HL-60 (cell line): ENCODE data around the gene HLCS.

Source experiments
- DNase-seq, 2 experiments: peaks; one replicate each; pipeline ENCODE4 v3.0.0-alpha.2; 2010 to 2020; ENCODE audit warnings: low read depth in 1 of 2, low spot score in 1 of 2
- H3K27ac ChIP-seq: fragments of 250-450 bp; sonication (Bioruptor Pico); replicated peaks from 2 replicates; pipeline ENCODE4 v1.5.1; 2020; ENCODE audit warnings: mild to moderate bottlenecking, moderate library complexity
- H3K27me3 ChIP-seq: fragments of 250-450 bp; sonication (Bioruptor Pico); 2 replicates; pipeline ENCODE4 v1.5.1; 2021; ENCODE audit warnings: mild to moderate bottlenecking, moderate library complexity; ENCODE audit not compliant: insufficient read depth, poor library complexity, severe bottlenecking
- H3K4me3 ChIP-seq: replicated peaks from 2 replicates; pipeline ENCODE4 v1.5.1; 2011; ENCODE audit warnings: mild to moderate bottlenecking, control low read depth, low read length; ENCODE audit not compliant: insufficient read depth
- GABPA ChIP-seq: IDR thresholded peaks from 2 replicates; pipeline ENCODE4 v1.6.1; 2012; ENCODE audit warnings: low read depth
- POLR2AphosphoS5 ChIP-seq: IDR thresholded peaks from 2 replicates; pipeline ENCODE4 v1.6.1; 2012; ENCODE audit warnings: low read depth
- SPI1 ChIP-seq: IDR thresholded peaks from 2 replicates; pipeline ENCODE4 v1.6.1; 2012; ENCODE audit warnings: low read depth, mild to moderate bottlenecking, borderline replicate concordance
- TF ChIP-seq, protein P1 (sequence below): IDR thresholded peaks from one replicate; pipeline ENCODE4 v1.5.1; 2011; ENCODE audit warnings: low read length, control low read depth, inconsistent platforms; ENCODE audit not compliant: insufficient read depth
- TF ChIP-seq, protein P2 (sequence below): IDR thresholded peaks from 2 replicates; pipeline ENCODE4 v1.6.1; 2012; ENCODE audit warnings: low read depth; ENCODE audit not compliant: insufficient replicate concordance

Gene HLCS

DNA sequence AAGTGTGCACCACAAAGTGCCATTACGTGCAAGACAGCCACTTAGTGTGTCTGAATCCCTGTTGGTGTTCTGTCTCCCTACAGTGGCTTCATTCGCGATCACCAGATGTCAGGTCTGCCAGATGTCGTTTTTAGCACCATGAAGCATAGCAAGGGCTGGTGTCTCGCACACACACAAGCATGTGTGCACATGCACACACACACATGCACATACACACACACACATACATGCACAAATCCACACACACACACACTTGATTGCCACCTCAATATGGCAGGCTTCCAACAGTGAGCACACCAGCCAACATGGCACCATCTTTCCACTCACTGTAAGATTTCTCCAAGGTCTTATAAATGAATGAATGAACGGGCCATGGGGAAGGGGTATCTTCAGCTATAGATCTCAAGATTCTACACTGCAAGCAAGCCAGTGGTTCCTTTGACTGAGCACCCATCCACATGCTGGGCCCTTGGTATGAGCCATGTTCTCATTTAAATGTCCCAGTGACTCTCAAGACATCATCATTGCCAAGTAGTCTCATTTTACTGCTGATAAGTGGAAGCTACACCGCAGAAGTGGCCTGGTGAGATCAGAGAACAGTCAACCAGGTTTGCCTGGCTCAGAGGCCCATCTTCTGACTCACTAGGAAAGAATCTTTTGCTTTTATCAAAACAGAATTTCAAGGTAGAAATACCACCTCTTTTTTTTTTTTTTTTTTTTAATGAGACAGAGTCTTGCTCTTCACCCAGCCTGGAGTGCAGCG is 182.7 kb downstream of the HLCS start:
- DNase-seq = no peak
- no peak overlapping the region for H3K27ac ChIP-seq
- TF ChIP-seq SPI1 (no peak), GABPA (no peak), POLR2AphosphoS5 (no peak)
- TF ChIP-seq, protein P1, sequence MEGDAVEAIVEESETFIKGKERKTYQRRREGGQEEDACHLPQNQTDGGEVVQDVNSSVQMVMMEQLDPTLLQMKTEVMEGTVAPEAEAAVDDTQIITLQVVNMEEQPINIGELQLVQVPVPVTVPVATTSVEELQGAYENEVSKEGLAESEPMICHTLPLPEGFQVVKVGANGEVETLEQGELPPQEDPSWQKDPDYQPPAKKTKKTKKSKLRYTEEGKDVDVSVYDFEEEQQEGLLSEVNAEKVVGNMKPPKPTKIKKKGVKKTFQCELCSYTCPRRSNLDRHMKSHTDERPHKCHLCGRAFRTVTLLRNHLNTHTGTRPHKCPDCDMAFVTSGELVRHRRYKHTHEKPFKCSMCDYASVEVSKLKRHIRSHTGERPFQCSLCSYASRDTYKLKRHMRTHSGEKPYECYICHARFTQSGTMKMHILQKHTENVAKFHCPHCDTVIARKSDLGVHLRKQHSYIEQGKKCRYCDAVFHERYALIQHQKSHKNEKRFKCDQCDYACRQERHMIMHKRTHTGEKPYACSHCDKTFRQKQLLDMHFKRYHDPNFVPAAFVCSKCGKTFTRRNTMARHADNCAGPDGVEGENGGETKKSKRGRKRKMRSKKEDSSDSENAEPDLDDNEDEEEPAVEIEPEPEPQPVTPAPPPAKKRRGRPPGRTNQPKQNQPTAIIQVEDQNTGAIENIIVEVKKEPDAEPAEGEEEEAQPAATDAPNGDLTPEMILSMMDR = no peak
- TF ChIP-seq, protein P2, sequence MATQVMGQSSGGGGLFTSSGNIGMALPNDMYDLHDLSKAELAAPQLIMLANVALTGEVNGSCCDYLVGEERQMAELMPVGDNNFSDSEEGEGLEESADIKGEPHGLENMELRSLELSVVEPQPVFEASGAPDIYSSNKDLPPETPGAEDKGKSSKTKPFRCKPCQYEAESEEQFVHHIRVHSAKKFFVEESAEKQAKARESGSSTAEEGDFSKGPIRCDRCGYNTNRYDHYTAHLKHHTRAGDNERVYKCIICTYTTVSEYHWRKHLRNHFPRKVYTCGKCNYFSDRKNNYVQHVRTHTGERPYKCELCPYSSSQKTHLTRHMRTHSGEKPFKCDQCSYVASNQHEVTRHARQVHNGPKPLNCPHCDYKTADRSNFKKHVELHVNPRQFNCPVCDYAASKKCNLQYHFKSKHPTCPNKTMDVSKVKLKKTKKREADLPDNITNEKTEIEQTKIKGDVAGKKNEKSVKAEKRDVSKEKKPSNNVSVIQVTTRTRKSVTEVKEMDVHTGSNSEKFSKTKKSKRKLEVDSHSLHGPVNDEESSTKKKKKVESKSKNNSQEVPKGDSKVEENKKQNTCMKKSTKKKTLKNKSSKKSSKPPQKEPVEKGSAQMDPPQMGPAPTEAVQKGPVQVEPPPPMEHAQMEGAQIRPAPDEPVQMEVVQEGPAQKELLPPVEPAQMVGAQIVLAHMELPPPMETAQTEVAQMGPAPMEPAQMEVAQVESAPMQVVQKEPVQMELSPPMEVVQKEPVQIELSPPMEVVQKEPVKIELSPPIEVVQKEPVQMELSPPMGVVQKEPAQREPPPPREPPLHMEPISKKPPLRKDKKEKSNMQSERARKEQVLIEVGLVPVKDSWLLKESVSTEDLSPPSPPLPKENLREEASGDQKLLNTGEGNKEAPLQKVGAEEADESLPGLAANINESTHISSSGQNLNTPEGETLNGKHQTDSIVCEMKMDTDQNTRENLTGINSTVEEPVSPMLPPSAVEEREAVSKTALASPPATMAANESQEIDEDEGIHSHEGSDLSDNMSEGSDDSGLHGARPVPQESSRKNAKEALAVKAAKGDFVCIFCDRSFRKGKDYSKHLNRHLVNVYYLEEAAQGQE = no peak
- no peak overlapping the region for H3K4me3 ChIP-seq
- H3K27me3 ChIP-seq = no peaks in the 10 kb centered on the region

DNA sequence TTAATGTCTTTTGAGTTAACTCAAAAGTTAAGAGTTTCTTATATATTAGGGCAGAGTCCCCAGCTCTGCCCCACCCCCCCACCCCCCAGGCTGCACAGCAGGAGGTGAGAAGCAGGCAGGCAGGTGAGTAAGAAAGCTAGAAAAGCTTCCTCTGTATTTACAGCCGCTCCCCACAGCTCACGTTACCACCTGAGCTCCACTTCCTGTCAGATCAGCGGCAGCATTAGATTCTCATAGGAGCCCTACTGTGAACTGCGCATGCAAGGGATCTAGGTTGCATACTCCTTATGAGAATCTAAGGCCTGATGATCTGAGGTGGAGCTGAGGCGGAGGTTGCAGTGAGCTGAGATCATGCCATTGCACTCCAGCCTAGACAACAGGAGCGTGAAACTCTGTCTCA is 185.6 kb downstream of the HLCS start:
- TF ChIP-seq GABPA (no peak), POLR2AphosphoS5 (no peak), SPI1 (no peak)
- TF ChIP-seq, protein P2 = no peak
- TF ChIP-seq, protein P1 = no peak
- DNase-seq = no peak
- no peaks in the 10 kb centered on the region for H3K27me3 ChIP-seq
- no peak overlapping the region for H3K27ac ChIP-seq
- H3K4me3 ChIP-seq = no peak overlapping the region

DNA sequence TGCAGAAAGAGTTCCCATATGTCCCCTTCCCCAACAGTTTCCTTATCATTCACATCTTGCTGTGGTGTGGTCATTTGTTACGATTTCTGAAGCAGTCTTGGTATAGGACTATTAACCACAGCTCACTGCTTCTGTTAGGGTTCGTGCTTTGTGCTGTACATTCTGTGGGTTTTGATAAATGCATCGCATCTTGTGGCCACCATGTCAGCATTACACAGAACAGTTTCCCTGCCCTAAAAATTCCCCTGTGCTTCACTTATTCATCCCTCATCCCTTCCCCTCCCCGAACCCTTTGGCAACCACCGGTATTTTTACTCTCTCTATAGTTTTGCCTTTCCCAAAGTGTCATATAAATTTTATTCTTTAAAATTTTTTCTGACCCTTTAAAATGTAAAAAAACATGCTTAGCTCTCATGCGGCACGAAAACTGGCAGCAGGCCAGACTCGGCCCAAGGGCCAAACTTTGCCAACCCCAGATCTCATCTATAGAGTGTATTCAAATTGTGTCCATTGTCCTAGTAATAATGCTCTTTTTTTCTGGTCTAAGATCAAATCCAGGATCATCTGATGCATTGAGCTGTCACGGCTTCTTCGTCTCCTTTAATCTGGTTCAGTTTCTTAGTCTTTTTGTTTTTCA is 189.4 kb downstream of the HLCS start:
- H3K27ac ChIP-seq = no peak overlapping the region
- H3K4me3 ChIP-seq = no peak overlapping the region
- TF ChIP-seq POLR2AphosphoS5 = no peak
- TF ChIP-seq GABPA = no peak
- TF ChIP-seq, protein P2 = no peak
- TF ChIP-seq, protein P1 = no peak
- TF ChIP-seq SPI1 = no peak
- no peaks in the 10 kb centered on the region for H3K27me3 ChIP-seq
- no peak for DNase-seq
